HUES64 (cell line): ENCODE results near the gene USP44.

ENCODE experiments used
- H3K27ac ChIP-seq: 2 replicates; pipeline ENCODE4 v1.7.0; 2013; ENCODE audit warnings: low read depth, low read length, inconsistent platforms
- H3K27me3 ChIP-seq: 2 replicates; pipeline ENCODE4 v1.6.1; 2013; ENCODE audit warnings: mild to moderate bottlenecking, low read length; ENCODE audit not compliant: insufficient read depth
- H3K36me3 ChIP-seq: 2 replicates; pipeline ENCODE4 v1.6.1; 2013; ENCODE audit warnings: mild to moderate bottlenecking, low read length; ENCODE audit not compliant: insufficient read depth
- H3K4me1 ChIP-seq: 2 replicates; pipeline ENCODE4 v1.6.1; 2013; ENCODE audit warnings: mild to moderate bottlenecking, low read length, moderate library complexity; ENCODE audit not compliant: insufficient read depth
- H3K4me3 ChIP-seq: 2 replicates; pipeline ENCODE4 v1.5.1; 2013; ENCODE audit warnings: mild to moderate bottlenecking, low read length, moderate library complexity
- H3K9ac ChIP-seq: 2 replicates; pipeline ENCODE4 v1.6.1; 2013; ENCODE audit warnings: mild to moderate bottlenecking, low read depth, low read length
- H3K9me3 ChIP-seq: 2 replicates; pipeline ENCODE4 v1.6.1; 2013; ENCODE audit warnings: low read depth, low read length; ENCODE audit not compliant: insufficient read depth
- WGBS: fragments of 150-250, 120-280 bp; methylation state at CpG from one replicate; pipeline ENCODE4 v1.1.7; 2013; ENCODE audit warnings: missing lambda C conversion rate; 5-methylcytosine and 5-hydroxymethylcytosine counted together

The USP44 gene

DNA sequence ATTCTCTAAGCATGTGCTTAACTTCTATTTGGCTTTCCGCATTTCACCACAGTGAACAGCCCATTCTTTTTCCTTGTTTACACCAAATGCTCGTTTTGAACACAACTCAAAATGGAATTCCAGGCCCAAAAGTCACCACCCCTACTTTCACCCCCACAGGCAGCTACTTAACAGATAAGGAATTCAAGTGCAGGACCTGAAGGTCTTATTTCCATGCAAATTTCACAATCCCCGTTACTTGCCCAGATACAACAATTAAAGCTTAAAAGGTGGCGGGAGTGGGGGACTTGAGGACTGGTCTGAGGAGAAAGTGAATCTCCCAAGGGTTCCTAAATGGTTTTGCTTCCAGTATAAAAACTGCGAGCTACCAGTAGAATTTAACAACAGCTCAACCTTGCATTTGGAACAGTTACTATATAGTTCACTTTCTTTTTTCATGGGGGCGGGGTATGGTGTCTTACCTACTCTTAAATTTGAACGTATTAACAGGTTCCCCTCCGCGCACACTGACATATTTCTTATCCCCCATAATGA, 3.7 kb downstream of the USP44 start:
- no peaks in the 10 kb centered on the region for H3K36me3 ChIP-seq
- no peaks in the 10 kb centered on the region for H3K27me3 ChIP-seq
- peak overlapping the region; percentile 92 for H3K4me3 ChIP-seq
- H3K9me3 ChIP-seq, result no peaks in the 10 kb centered on the region
- H3K4me1 ChIP-seq, result peaks cover 38% of the 10 kb centered on the region
- peak overlapping the region; percentile 96 for H3K27ac ChIP-seq
- 1% methylated on average over 8 of the region's 9 CpGs for WGBS
- H3K9ac ChIP-seq, result peak overlapping the region; percentile 93

DNA sequence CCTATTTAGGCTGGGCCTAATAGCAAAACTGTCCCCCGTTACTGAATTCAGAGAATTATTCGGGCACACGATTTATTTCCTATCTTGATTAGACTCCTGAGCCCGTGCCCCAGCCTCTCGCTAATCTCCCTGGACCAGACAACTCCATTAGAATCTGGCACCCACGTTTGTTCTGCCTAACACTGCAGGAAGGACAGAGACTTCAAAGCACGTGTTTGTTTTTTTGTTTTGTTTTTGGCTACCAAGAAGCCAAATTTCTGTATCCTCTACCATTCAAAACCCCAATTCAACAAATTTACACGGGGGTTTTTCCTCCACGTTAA, 4.8 kb downstream of the USP44 start:
- no peaks in the 10 kb centered on the region for H3K36me3 ChIP-seq
- H3K27me3 ChIP-seq, result no peaks in the 10 kb centered on the region
- peak overlapping the region; percentile 96 for H3K27ac ChIP-seq
- H3K9ac ChIP-seq, result peak overlapping the region; percentile 93; the same call in 1 of the 2 replicates
- H3K4me3 ChIP-seq, result peak overlapping the region; percentile 92
- H3K4me1 ChIP-seq, result peaks cover 28% of the 10 kb centered on the region
- H3K9me3 ChIP-seq, result no peaks in the 10 kb centered on the region
- 8% methylated on average over 9 of the region's 9 CpGs for WGBS

DNA sequence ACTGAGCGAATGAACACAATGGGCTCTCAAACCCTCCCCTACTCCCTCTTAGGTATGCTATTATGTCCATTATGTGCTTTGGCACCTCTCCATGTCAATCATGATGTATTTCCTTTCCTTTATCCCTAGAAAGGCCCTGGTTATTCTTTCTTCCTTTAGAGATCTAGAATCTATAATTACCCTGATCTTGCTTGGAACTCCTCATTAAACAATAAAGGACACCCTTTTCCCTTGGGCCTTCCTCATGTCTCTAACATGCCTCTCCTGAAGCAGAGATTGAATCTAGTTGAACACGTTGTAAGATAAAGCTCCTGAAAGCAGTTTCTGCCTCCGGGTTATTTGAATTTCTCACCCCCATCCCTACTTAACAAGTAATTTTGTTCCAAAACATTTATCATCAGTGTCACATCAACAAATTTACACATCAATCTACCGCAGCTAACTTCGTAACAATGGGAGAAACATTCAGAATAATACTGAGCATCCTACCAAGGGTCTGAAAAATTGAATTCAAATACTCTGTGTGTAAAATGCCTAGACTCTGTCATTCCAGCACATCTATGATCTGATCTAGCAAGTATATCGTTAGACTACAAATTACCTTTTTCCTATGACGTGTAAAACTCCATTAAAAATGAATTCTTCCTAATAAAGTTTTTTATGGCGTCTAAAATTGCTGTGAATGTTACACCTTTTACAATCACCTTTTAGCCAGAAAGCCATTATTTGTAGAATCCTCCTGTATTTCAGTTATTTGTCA, 5.4 kb downstream of the USP44 start:
- H3K9me3 ChIP-seq, result no peaks in the 10 kb centered on the region
- peaks cover 28% of the 10 kb centered on the region for H3K4me1 ChIP-seq
- WGBS, result 23% methylated on average over 8 of the region's 8 CpGs
- no peaks in the 10 kb centered on the region for H3K27me3 ChIP-seq
- no peaks in the 10 kb centered on the region for H3K36me3 ChIP-seq
- peak overlapping the region; percentile 92 for H3K4me3 ChIP-seq
- peak overlapping the region; percentile 93 for H3K9ac ChIP-seq
- H3K27ac ChIP-seq, result peak overlapping the region; percentile 96

DNA sequence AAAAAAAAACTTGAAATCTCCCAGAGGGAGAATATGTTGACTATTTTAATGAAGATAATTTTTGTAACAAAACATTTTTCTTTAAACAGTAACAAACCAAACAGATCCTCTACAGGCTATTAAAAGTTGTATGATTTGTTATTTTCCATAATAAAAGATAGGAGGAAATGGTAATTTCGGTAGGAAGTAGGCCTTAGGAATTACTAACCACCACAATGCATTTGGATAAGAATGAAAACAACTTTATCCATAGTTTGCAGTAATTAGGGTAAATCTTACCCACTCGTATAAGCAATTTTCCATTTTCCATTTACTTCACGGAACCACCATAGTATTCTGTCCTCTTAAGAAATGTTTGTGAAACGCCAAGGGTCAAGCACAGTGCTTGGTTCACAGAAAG, 6.0 kb downstream of the USP44 start:
- H3K9me3 ChIP-seq, result no peaks in the 10 kb centered on the region
- peaks cover 28% of the 10 kb centered on the region for H3K4me1 ChIP-seq
- peak overlapping the region; percentile 92 for H3K4me3 ChIP-seq
- no peaks in the 10 kb centered on the region for H3K36me3 ChIP-seq
- H3K9ac ChIP-seq, result peak overlapping the region; percentile 93; the same call in 1 of the 2 replicates
- WGBS, result 6% methylated on average over 2 of the region's 4 CpGs
- H3K27me3 ChIP-seq, result no peaks in the 10 kb centered on the region
- H3K27ac ChIP-seq, result peak overlapping the region; percentile 96

DNA sequence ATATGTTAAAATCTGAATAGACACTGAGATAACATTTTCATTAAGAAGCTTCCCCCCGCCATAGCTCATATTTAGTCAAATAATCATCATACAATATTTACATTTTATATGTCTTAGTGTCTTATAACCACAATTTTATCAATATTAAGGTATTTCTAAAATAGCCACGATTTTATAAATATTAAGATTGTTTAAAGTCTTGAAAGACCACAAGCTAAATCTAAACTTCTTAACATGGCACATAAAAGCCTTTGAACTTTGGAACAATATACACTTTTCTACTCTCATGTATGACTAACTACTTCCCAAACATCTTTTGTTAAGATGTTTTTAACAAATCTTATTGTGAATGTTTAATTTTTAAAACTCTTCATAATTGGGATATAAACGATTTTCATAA, 6.5 kb downstream of the USP44 start:
- no peaks in the 10 kb centered on the region for H3K36me3 ChIP-seq
- no peaks in the 10 kb centered on the region for H3K9me3 ChIP-seq
- H3K4me1 ChIP-seq, result peaks cover 31% of the 10 kb centered on the region
- H3K27me3 ChIP-seq, result no peaks in the 10 kb centered on the region
- H3K4me3 ChIP-seq, result peak overlapping the region; percentile 92
- H3K9ac ChIP-seq, result no peak overlapping the region; the same call in 1 of the 2 replicates
- WGBS, result no CpG with 5 or more reads among the region's 3 CpGs
- peak overlapping the region; percentile 96 for H3K27ac ChIP-seq

DNA sequence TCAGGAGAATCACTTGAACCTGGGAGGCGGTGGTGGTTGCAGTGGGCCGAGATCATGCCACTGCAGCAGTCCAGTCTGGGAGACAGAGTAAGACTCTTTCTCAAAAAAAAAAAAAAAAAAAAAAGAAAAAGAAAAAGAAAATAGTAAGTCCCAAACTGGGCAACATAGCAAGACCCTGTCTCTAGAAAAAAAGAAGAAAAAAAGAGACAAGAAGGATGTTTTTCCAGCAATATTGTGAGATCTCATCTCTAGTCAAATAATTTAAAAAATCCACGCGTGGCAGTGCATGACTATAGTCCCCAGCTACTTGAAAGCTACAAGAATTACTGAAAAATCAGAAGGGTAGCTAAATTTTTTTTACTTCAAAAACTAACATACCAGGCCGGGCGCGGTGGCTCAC, 8.0 kb downstream of the USP44 start:
- Histone ChIP-seq H3K4me1 (peaks cover 41% of the 10 kb centered on the region), H3K27me3 (no peaks in the 10 kb centered on the region), H3K9me3 (no peaks in the 10 kb centered on the region), H3K9ac (no peak overlapping the region), H3K4me3 (no peak overlapping the region), H3K27ac (no peak overlapping the region), H3K36me3 (no peaks in the 10 kb centered on the region)
- 96% methylated on average over 7 of the region's 7 CpGs for WGBS

DNA sequence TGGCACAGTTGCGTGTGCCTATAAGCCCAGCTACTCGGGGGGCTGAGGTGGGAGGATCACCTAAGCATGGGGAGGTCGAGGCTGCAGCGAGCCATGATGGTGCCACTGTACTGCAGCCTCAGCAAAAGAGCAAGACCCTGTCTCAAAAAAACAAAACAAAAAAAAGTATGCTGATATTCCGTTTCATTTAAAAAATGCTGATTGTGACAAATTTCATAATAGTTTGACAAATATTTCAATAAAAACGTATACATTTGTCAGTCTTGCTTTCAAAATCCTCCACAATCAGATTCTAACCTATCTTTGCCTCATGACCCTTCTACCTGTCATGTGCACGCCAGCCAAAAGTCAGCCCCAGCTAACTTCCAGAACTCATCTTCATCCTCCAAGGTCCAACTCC, 9.8 kb downstream of the USP44 start:
- Histone ChIP-seq H3K9ac (no peak overlapping the region), H3K9me3 (no peaks in the 10 kb centered on the region), H3K27ac (no peak overlapping the region), H3K27me3 (no peaks in the 10 kb centered on the region), H3K4me3 (no peak overlapping the region), H3K36me3 (no peaks in the 10 kb centered on the region), H3K4me1 (peaks cover 52% of the 10 kb centered on the region)
- WGBS, result 95% methylated on average over 7 of the region's 7 CpGs

DNA sequence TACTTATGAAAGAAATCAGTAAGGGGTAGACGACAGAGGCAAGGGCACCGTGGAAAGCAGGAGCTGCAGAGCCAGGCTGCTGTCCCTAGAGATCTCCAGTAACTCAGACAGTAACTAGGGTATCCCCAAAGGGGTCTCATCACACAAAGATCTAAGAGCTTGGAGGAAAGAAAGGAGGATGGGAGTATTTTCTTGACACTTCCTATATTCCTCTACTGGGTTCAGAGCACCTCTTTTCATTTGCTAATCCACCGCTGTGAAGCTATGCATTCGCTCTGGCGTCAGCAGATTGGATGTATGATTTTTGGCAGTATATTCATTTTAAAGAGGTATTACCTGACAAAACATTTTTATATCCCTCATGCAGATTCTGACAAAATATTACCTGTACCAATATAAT, 12.6 kb downstream of the USP44 start:
- H3K27ac ChIP-seq, result peak overlapping the region; percentile 73; the same call in 1 of the 2 replicates
- WGBS, result 18% methylated on average over 2 of the region's 5 CpGs
- H3K9ac ChIP-seq, result no peak overlapping the region

DNA sequence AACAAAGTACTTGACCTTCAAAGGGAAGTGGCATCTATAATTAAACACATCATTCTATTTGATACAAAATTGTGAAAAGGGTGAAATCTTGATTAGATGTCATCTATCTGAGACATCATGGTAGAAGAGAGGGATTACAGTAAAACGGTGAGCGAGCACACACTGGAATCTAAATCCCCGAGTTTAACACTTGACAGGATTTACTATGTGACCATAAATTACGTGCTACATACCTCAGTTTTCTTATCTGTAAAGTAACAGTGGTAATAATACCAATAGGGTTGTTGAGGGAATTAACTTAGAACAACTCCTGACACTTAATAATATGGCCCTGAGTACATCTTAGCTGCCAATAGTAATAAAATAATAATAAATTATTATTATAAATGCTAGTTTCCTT, 13.3 kb downstream of the USP44 start:
- 78% methylated on average over 3 of the region's 4 CpGs for WGBS
- Histone ChIP-seq H3K27me3 (no peaks in the 10 kb centered on the region), H3K9ac (no peak overlapping the region), H3K9me3 (no peaks in the 10 kb centered on the region), H3K36me3 (peaks cover 13% of the 10 kb centered on the region), H3K4me1 (peaks cover 31% of the 10 kb centered on the region), H3K27ac (no peak overlapping the region; the same call in 1 of the 2 replicates), H3K4me3 (no peak overlapping the region)

More for the DNA sequence above, 12.6 kb downstream of the USP44 start:
- Histone ChIP-seq H3K27me3 (no peaks in the 10 kb centered on the region), H3K9me3 (no peaks in the 10 kb centered on the region), H3K36me3 (peaks cover 6% of the 10 kb centered on the region), H3K4me3 (peak overlapping the region; percentile 28; the same call in 1 of the 2 replicates), H3K4me1 (peaks cover 31% of the 10 kb centered on the region)

DNA sequence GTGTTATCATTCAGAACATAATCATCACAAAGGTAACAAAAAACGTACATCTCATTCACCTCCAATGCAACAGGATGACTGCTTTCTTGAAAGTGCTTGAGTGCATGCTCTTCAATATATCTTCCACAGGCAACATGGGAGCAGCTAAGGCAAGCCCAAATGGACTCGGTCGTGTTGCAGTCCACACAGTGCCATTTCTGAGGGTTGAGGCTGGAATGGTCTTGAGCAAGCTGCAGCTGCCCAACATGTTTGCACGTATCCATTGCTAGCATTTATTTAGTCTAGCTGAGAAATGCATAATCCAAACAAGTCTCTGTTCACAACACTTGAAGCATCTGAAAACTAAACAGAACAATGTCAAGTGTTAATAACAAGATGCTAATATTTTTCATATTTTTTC, 17.3 kb downstream of the USP44 start:
- WGBS, result 91% methylated on average over 4 of the region's 4 CpGs
- Histone ChIP-seq H3K27ac (no peak overlapping the region), H3K36me3 (peaks cover 40% of the 10 kb centered on the region), H3K27me3 (no peaks in the 10 kb centered on the region), H3K9me3 (no peaks in the 10 kb centered on the region), H3K4me3 (no peak overlapping the region), H3K9ac (no peak overlapping the region), H3K4me1 (peaks cover 30% of the 10 kb centered on the region)

DNA sequence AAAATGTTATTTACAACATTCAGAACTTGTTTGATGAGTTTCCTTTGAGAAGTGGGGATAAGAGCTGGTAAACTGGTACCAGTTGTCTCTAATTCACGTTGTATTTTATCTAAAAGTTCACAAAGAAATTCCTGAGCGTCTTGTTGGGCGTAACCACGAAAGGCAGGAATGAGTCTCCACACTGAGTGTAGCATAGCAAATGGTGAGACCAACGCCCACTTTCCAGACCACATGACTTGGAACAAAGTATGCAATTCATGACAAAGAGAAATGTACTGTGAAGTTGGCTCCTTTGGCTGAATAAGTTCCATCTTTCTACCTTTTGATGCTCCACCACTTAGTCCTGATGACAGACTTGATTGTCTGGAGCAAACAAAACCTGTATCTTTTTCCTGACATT, 18.4 kb downstream of the USP44 start:
- Histone ChIP-seq H3K27me3 (no peaks in the 10 kb centered on the region), H3K36me3 (peaks cover 51% of the 10 kb centered on the region), H3K4me3 (no peak overlapping the region), H3K4me1 (peaks cover 19% of the 10 kb centered on the region), H3K27ac (no peak overlapping the region; the same call in 1 of the 2 replicates), H3K9ac (no peak overlapping the region), H3K9me3 (no peaks in the 10 kb centered on the region)
- 95% methylated on average over 5 of the region's 5 CpGs for WGBS
